Liver (tissue), 9 donors: Measurements from ENCODE around the gene BRD2. TPM values are rescaled to one million over a fixed set of nuclear protein-coding genes. Genes with fewer than 3 reads are reported as not detected.

Experiments
- DNase-seq: peaks from one replicate; pipeline ENCODE4 v3.0.0-alpha.2; 2017; ENCODE audit warnings: low spot score
- H3K27ac ChIP-seq, 2 donors: one replicate each; pipeline ENCODE4 v1.7.0; 2013; ENCODE audit warnings: inconsistent platforms in 2 of 2, low read length in 2 of 2, control low read depth in 1 of 2, low read depth in 1 of 2, mild to moderate bottlenecking in 1 of 2
- H3K27me3 ChIP-seq, 4 donors: one replicate each; pipeline versions ENCODE4 v1.6.1 to v1.7.0; 2013; ENCODE audit warnings: low read length in 3 of 4, inconsistent platforms in 1 of 4, mild to moderate bottlenecking in 1 of 4, moderate library complexity in 1 of 4; ENCODE audit not compliant: control insufficient read depth in 4 of 4, insufficient read depth in 4 of 4
- H3K36me3 ChIP-seq, 4 donors: one replicate each; pipeline versions ENCODE4 v1.6.1 to v1.7.0; 2013; ENCODE audit warnings: low read length in 3 of 4, mild to moderate bottlenecking in 3 of 4, low read depth in 1 of 4, moderate library complexity in 1 of 4; ENCODE audit not compliant: control insufficient read depth in 4 of 4, insufficient read depth in 3 of 4
- H3K4me1 ChIP-seq, 4 donors: one replicate each; pipeline versions ENCODE4 v1.6.1 to v1.7.0; 2013; ENCODE audit warnings: low read length in 3 of 4, mild to moderate bottlenecking in 3 of 4, moderate library complexity in 1 of 4; ENCODE audit not compliant: control insufficient read depth in 4 of 4, insufficient read depth in 4 of 4
- H3K4me3 ChIP-seq, 3 donors: one replicate each; pipeline versions ENCODE4 v1.6.1 to v1.7.0; 2013; ENCODE audit warnings: low read length in 3 of 3, control low read depth in 1 of 3, low read depth in 1 of 3, mild to moderate bottlenecking in 1 of 3
- H3K9ac ChIP-seq, 2 donors: one replicate each; pipeline ENCODE4 v1.7.0; 2013; ENCODE audit warnings: low read length in 2 of 2, mild to moderate bottlenecking in 2 of 2, moderate library complexity in 2 of 2, control low read depth in 1 of 2, low read depth in 1 of 2
- H3K9me3 ChIP-seq, 4 donors: one replicate each; pipeline versions ENCODE4 v1.6.1 to v1.7.0; 2013; ENCODE audit warnings: low read length in 3 of 4; ENCODE audit not compliant: control insufficient read depth in 4 of 4
- EGR1 ChIP-seq, 2 donors: IDR thresholded peaks; 2 replicates each; pipeline ENCODE4 v1.6.1; 2016 to 2018; ENCODE audit warnings: antibody characterized with exemption in 2 of 2, low read depth in 2 of 2
- FOXA1 ChIP-seq: IDR thresholded peaks from 2 replicates; pipeline ENCODE4 v1.6.1; 2016; ENCODE audit warnings: antibody characterized with exemption
- FOXA2 ChIP-seq: IDR thresholded peaks from 2 replicates; pipeline ENCODE4 v1.6.1; 2016; ENCODE audit warnings: antibody characterized with exemption
- GABPA ChIP-seq, 2 donors: IDR thresholded peaks in 1 of 2; conservative IDR thresholded peaks in 1 of 2; 2 replicates each; pipeline ENCODE4 v1.6.1; 2016; ENCODE audit warnings: antibody characterized with exemption in 2 of 2, mild to moderate bottlenecking in 1 of 2, moderate library complexity in 1 of 2
- HNF4A ChIP-seq, 2 donors: conservative IDR thresholded peaks; 2 replicates each; pipeline ENCODE4 v1.6.1; 2016; ENCODE audit warnings: antibody characterized with exemption in 2 of 2, mild to moderate bottlenecking in 2 of 2
- HNF4G ChIP-seq: IDR thresholded peaks from 2 replicates; pipeline ENCODE4 v1.6.1; 2016; ENCODE audit warnings: antibody characterized with exemption
- JUND ChIP-seq, 2 donors: IDR thresholded peaks; 2 replicates each; pipeline ENCODE4 v1.6.1; 2016; ENCODE audit warnings: antibody characterized with exemption in 2 of 2
- NR2F2 ChIP-seq: IDR thresholded peaks from 2 replicates; pipeline ENCODE4 v1.6.1; 2016; ENCODE audit warnings: antibody characterized with exemption
- RAD21 ChIP-seq, 2 donors: IDR thresholded peaks; 2 replicates each; pipeline ENCODE4 v1.6.1; 2016; ENCODE audit warnings: antibody characterized with exemption in 2 of 2, mild to moderate bottlenecking in 2 of 2
- RXRA ChIP-seq, 2 donors: IDR thresholded peaks; 2 replicates each; pipeline ENCODE4 v1.6.1; 2017 to 2018; ENCODE audit warnings: antibody characterized with exemption in 2 of 2, mild to moderate bottlenecking in 1 of 2
- SP1 ChIP-seq: IDR thresholded peaks from 2 replicates; pipeline ENCODE4 v1.6.1; 2018; ENCODE audit warnings: antibody characterized with exemption, mild to moderate bottlenecking
- TAF1 ChIP-seq: conservative IDR thresholded peaks from 2 replicates; pipeline ENCODE4 v1.6.1; 2016; ENCODE audit warnings: antibody characterized with exemption, mild to moderate bottlenecking
- YY1 ChIP-seq: IDR thresholded peaks from 2 replicates; pipeline ENCODE4 v1.6.1; 2016; ENCODE audit warnings: antibody characterized with exemption, mild to moderate bottlenecking
- WGBS: extraction: QIAGEN DNeasy Blood & Tissue Kit; methylation state at CpG from one replicate; pipeline ENCODE4 v1.1.7; 2013; 5-methylcytosine and 5-hydroxymethylcytosine counted together
- polyA plus RNA-seq, 2 donors: library from polyadenylated mRNA; stranded (reverse) in 1 of 2; unstranded in 1 of 2; fragments of 200-250 nt in 1 of 2; fragments of >200 nt in 1 of 2; fragmentation: Nextera tagmentation in 1 of 2; extraction: Ambion mirVana in 1 of 2; gene quantifications; one replicate each; pipeline versions ENCODE4 v1.2.1 to v1.2.3, GENCODE V29; 2013 to 2015
- total RNA-seq, 2 donors: library from RNA; depleted of rRNA; stranded (reverse); fragments of >200 nt; gene quantifications; one replicate each; pipeline ENCODE4 v1.2.3, GENCODE V29; 2014
- TF ChIP-seq, protein P1 (sequence below): IDR thresholded peaks from 2 replicates; pipeline ENCODE4 v1.6.1; 2016; ENCODE audit warnings: antibody characterized with exemption
- TF ChIP-seq, protein P2 (sequence below): IDR thresholded peaks from 2 replicates; pipeline ENCODE4 v1.6.1; 2016; ENCODE audit warnings: antibody characterized with exemption, mild to moderate bottlenecking
- TF ChIP-seq, protein P3 (sequence below): fragments of 150-350 bp; IDR thresholded peaks from 2 replicates; pipeline ENCODE4 v1.5.1; 2017; ENCODE audit warnings: improper control_type of control experiment, low read depth, low read length; ENCODE audit not compliant: missing input control
- TF ChIP-seq, protein P4 (sequence below): IDR thresholded peaks from 2 replicates; pipeline ENCODE4 v1.6.1; 2016; ENCODE audit warnings: antibody characterized with exemption
- donor health status: healthy.
- donor health status: healthy.
- donor health status: healthy.
- donor health status: healthy.
- donor health status: healthy.

The BRD2 gene
- total and polyA plus RNA-seq, 4 donors, result 29.8 to 100 (median 50.2) TPM

DNA sequence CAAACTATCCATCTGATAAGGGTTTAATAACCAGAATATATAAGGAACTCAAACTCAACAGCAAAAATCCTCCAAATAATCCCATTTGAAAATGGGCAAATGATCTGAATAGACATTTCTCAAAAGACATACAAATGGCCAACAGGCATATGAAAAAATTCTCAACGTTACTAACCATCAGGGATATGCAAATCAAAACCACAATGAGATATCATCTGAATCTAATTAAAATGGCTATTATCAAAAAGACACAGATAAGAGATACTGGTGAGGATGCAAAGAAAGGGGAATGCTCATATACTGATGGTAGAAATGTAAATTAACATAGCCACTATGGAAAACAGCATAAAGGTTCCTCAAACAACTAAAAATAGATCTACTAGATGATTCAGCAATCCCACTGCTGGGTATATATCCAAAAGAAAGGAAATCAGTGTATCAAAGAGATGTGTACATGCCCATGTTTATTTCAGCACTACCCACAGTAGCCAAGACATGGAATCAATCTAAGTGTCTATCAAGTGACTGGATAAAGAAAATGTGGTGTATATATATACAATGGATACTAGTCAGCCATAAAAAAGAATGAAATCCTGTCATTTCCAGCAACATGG, 6.1 kb upstream of the BRD2 start:
- Histone ChIP-seq H3K27ac (no peak overlapping the region), H3K9me3 (no peaks in the 10 kb centered on the region), H3K9ac (no peak overlapping the region), H3K4me1 (peaks cover 0 to 24% (median 11%) of the 10 kb centered on the region in 4 donors), H3K27me3 (no peaks in the 10 kb centered on the region), H3K36me3 (no peaks in the 10 kb centered on the region), H3K4me3 (no peak overlapping the region)
- WGBS, result 75% methylated on average over 1 of the region's 1 CpG
- TF ChIP-seq GABPA (IDR thresholded peaks at IDR 0.05 in 1 of 2, conservative IDR thresholded peaks at IDR 0.05 in 1 of 2) (no peak), JUND (IDR thresholded peaks at IDR 0.05) (no peak), FOXA2 (no peak), NR2F2 (no peak), RXRA (IDR thresholded peaks at IDR 0.05) (no peak), EGR1 (IDR thresholded peaks at IDR 0.05; ENCODE audit: low read depth in 2 of 2) (no peak), FOXA1 (no peak), SP1 (no peak), YY1 (no peak), TAF1 (no peak), HNF4G (no peak), RAD21 (IDR thresholded peaks at IDR 0.05) (no peak), HNF4A (conservative IDR thresholded peaks at IDR 0.05) (no peak)
- TF ChIP-seq, protein P1, sequence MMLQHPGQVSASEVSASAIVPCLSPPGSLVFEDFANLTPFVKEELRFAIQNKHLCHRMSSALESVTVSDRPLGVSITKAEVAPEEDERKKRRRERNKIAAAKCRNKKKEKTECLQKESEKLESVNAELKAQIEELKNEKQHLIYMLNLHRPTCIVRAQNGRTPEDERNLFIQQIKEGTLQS, result no peak
- TF ChIP-seq, protein P2, sequence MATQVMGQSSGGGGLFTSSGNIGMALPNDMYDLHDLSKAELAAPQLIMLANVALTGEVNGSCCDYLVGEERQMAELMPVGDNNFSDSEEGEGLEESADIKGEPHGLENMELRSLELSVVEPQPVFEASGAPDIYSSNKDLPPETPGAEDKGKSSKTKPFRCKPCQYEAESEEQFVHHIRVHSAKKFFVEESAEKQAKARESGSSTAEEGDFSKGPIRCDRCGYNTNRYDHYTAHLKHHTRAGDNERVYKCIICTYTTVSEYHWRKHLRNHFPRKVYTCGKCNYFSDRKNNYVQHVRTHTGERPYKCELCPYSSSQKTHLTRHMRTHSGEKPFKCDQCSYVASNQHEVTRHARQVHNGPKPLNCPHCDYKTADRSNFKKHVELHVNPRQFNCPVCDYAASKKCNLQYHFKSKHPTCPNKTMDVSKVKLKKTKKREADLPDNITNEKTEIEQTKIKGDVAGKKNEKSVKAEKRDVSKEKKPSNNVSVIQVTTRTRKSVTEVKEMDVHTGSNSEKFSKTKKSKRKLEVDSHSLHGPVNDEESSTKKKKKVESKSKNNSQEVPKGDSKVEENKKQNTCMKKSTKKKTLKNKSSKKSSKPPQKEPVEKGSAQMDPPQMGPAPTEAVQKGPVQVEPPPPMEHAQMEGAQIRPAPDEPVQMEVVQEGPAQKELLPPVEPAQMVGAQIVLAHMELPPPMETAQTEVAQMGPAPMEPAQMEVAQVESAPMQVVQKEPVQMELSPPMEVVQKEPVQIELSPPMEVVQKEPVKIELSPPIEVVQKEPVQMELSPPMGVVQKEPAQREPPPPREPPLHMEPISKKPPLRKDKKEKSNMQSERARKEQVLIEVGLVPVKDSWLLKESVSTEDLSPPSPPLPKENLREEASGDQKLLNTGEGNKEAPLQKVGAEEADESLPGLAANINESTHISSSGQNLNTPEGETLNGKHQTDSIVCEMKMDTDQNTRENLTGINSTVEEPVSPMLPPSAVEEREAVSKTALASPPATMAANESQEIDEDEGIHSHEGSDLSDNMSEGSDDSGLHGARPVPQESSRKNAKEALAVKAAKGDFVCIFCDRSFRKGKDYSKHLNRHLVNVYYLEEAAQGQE, result no peak
- TF ChIP-seq, protein P3, sequence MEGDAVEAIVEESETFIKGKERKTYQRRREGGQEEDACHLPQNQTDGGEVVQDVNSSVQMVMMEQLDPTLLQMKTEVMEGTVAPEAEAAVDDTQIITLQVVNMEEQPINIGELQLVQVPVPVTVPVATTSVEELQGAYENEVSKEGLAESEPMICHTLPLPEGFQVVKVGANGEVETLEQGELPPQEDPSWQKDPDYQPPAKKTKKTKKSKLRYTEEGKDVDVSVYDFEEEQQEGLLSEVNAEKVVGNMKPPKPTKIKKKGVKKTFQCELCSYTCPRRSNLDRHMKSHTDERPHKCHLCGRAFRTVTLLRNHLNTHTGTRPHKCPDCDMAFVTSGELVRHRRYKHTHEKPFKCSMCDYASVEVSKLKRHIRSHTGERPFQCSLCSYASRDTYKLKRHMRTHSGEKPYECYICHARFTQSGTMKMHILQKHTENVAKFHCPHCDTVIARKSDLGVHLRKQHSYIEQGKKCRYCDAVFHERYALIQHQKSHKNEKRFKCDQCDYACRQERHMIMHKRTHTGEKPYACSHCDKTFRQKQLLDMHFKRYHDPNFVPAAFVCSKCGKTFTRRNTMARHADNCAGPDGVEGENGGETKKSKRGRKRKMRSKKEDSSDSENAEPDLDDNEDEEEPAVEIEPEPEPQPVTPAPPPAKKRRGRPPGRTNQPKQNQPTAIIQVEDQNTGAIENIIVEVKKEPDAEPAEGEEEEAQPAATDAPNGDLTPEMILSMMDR, result no peak
- TF ChIP-seq, protein P4, sequence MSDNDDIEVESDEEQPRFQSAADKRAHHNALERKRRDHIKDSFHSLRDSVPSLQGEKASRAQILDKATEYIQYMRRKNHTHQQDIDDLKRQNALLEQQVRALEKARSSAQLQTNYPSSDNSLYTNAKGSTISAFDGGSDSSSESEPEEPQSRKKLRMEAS, result no peak
- DNase-seq, result no peak

DNA sequence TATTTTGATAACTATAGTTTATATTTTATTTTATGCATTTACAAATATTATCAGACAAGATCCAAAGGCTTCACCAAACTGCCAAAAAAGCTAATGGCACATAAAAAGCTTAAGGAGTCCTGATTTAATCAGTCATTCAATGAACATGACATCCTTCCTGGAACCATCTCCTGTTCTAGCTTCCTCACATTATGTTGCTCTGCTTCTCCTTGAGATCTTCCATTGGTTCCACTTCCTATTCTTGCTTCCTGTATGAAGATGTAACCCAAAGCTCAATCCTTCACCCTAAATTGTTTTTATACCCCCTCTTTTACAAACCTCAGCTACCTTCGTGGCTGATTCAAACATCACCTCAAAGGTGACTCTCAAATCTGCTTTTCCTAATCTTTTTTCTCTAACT, 4.5 kb upstream of the BRD2 start:
- Histone ChIP-seq H3K36me3 (no peaks in the 10 kb centered on the region), H3K9ac (no peak overlapping the region), H3K4me1 (peaks cover 0 to 26% (median 12%) of the 10 kb centered on the region in 4 donors), H3K27ac (no peak overlapping the region), H3K4me3 (no peak overlapping the region), H3K9me3 (no peaks in the 10 kb centered on the region), H3K27me3 (no peaks in the 10 kb centered on the region)
- no peak for DNase-seq
- WGBS, result 80% methylated on average over 1 of the region's 1 CpG
- TF ChIP-seq JUND (IDR thresholded peaks at IDR 0.05), result no peak
- no peak for TF ChIP-seq HNF4G
- TF ChIP-seq SP1, result no peak
